Right forelimb (tissue), 1 donor: ENCODE data around the gene CAPNS1.
"Not testable (repeated sequence)": the region's sequence is repeated elsewhere in the genome, so short reads cannot be mapped to it uniquely, and the experiment has no call there.

ENCODE experiments used
- DNase-seq: peaks from one replicate; pipeline ENCODE4 v3.0.0-alpha.2; 2018

CAPNS1 gene

DNA sequence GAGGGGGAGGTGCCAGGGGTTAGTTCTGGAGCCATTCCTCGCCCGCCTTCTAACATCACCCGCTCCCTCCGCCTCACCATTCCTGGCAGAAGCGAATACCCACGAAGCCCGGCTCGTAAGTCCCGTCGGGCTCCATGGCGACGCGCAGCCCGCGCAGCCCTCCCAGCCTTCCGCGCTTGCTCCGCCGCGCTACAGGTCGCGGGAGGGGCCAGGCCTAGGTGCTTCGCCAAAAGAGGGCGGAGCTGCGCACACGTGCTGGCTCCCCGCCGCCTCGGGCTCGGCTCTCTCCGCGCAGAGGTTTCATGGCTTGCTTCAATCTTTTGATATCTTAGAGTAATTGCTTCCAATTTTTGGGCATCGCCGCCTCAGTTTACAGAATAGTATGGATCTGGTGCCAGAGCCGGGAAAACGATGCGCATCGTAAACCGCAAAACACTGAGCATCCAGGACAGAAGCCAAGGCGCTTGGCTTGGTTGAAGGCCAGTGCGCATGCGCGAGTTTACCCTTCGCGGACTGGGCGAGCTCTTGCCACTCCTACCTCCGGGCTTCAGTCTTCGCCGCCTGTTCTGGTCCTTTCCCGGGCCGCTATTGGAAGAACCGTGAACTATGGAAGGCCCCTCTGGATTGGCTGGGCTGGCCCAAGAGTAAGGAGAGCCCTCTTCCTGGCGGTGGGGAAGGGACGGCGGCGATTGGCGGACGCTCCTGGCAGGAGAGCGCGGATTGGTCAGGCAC lies 25.0 kb upstream of the CAPNS1 start, which contains the start of gene POLR2I:
POLR2I (minus strand) TSS at position 155 of the 732 bp plus-strand sequence; CDS start at position 136, 19 bp downstream.
- DNase-seq: peak; percentile 99

DNA sequence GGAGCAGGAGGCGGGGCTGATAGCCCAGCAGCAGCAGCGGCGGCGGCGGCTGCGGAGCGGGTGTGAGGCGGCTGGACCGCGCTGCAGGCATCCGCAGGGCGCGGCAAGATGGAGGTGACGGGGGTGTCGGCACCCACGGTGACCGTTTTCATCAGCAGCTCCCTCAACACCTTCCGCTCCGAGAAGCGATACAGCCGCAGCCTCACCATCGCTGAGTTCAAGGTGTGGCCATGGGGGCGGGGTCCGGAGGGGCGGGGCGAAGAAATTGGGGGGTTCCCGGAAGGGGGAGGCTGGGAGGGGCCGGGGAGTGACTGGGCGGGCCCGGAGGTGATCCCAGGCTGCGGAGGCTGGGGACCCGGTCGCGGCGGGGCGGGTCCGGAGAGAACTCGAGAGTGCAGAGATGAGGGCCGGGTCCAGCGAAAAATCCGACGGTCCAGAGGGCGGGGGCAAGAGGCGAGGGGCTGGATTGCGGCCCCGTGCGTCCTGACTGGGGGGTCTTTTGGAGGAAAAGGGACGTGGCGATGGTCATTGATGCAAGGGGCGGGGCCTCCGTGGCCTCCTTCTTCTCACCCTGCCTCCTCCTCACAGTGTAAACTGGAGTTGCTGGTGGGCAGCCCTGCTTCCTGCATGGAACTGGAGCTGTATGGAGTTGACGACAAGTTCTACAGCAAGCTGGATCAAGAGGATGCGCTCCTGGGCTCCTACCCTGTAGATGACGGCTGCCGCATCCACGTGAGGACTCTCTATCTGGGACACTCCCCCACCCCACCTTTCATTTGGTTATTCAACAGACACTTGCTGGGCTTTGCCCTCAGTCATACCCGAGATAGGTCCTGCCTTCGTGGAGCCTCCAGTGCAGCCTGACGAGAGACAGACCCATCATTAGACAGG lies 24.2 kb upstream of the CAPNS1 start, which contains the start of gene TBCB:
TBCB (plus strand) TSS at position 16 of the 891 bp plus-strand sequence; CDS start at position 109, 93 bp downstream.
- no peak for DNase-seq

DNA sequence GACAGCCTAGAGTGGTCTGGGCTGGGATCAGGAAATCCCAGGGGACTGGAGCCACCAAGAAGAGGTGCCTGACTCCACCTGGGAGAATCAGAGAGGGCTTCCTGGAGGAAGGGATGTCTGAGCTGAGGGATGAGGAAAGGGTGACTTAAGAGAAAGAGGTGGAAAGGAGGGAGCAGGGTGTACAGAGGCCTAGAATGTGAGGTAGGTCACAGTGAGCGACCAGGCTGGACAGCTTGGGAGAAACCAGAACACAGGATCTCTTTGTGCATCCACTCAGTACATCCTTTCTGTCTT lies 23.6 kb upstream of the CAPNS1 start:
- DNase-seq: no peak

DNA sequence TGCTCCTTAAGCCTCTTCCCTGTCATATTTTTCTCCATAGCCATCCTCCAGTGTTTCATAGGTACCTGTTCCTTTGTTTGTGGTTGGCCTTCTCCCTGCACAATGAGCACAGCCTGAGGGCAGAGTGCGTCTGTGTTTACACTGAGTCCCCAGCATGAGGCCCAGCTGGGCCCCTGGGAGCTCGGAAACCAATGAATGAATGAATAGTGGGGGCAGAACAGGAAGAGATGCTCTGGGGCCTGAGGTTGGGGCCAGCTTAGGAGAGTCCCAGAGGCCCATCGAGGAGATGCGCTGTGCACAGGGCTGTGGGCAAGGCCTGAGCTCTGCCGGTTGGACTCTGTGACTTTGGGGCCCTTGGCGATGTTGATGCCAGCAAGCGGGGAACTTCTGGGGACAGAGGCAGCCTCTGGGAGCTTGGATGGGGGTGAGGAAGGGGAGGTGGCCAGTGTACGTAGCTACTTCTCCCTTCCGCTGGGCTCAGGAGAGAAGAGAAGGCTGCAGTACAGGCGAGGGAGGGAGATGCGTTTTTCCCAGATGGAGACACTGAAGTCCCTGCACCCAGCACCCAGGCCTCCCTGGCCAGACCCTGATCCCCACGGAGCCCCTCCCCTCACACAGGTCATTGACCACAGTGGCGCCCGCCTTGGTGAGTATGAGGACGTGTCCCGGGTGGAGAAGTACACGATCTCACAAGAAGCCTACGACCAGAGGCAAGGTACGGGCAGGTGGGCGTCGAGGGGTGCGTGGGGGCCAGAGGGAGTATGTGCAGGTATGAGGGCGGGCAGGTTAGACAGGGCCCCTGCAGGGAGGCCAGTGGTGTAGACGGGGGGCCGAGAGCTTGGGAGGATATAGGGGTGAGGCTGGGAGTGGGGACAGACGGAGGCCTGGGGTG lies 19.5 kb upstream of the CAPNS1 start:
- no peak for DNase-seq

DNA sequence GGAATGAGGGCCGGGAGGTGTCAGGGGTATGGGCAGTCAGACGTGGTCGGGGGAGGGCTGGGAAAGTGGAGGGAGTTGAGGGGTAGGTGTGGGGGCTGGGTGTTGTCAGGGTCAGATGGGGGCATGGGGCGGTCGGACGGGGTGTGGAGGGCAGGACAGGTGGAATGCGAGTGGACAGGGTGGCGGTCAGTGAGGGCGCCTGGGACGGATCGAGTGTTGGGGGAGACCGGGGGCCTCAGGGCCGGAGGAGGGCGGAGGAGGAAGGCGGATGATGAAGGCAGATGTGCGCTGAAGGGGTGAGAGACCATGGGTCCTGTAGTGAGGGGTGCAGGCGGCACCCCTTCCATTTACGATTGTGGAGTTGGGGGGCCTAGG lies 18.9 kb upstream of the CAPNS1 start:
- no peak for DNase-seq

DNA sequence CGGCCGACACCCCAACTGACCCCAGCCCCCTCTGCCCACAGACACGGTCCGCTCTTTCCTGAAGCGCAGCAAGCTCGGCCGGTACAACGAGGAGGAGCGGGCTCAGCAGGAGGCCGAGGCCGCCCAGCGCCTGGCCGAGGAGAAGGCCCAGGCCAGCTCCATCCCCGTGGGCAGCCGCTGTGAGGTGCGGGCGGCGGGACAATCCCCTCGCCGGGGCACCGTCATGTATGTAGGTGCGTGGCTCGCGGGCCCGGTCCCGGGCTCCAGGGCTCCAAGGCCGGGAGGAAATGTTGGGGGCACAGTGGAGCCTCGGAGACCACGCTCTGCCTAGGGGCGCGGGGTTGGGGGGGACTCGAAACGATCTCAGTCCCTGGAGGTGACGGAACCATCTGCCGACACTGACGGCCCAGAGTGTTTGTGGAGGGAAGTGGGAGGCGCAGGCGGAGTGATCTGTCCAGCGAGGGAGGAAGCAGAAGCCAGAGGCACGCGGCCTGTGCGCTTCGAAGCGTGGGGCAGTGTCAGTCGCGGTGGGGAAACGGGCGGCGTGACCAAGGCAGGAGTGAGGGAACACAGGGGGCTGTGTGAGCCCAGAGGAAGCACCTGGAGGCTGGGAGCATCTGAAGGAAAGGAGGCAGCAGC lies 18.3 kb upstream of the CAPNS1 start:
- DNase-seq: no peak

DNA sequence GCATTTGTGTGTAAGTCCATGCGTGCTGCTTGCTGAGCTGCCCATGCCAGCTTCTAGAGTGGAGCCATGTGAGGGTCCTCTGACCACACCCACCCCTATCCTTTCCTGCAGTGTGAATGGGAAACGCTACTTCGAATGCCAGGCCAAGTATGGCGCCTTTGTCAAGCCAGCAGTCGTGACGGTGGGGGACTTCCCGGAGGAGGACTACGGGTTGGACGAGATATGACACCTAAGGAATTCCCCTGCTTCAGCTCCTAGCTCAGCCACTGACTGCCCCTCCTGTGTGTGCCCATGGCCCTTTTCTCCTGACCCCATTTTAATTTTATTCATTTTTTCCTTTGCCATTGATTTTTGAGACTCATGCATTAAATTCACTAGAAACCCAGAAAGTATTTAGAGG lies 14.3 kb upstream of the CAPNS1 start:
- DNase-seq: no peak

DNA sequence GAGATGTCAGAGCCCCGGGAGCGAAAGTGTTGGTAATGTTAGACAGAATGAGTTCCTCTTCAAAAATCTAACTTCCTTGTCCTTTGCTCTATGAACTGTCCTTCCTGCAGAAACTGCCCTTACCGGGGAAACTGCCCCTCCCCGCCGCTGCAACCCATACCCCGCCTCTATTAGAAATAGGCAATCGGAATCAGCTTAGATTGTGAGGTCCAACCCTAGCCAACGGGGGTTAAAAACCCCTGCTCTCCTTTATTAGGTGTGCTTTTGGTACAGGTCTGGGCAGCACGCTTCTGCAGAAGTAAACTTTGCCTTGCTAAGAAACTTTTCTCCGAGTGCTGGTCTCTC lies 11.5 kb upstream of the CAPNS1 start:
- DNase-seq: no peak

DNA sequence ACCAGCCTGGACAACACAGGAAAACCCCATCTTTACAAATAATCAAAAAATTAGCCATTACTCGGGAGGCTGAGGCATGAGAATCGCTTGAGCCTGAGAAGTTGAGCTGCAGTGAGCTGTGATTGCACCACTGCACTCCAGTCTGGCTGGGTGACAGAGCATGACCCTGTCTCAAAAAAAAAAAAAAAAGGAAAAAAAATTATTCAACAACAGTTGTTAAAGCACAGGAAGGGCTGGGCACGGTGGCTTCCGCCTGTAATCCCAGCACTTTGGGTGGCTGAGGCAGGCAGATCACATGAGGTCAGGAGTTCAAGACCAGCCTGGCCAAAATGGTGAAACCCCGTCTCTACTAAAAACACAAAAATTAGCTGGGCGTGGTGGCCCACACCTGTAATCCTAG lies 8.6 kb upstream of the CAPNS1 start:
- DNase-seq: not testable (repeated sequence)

DNA sequence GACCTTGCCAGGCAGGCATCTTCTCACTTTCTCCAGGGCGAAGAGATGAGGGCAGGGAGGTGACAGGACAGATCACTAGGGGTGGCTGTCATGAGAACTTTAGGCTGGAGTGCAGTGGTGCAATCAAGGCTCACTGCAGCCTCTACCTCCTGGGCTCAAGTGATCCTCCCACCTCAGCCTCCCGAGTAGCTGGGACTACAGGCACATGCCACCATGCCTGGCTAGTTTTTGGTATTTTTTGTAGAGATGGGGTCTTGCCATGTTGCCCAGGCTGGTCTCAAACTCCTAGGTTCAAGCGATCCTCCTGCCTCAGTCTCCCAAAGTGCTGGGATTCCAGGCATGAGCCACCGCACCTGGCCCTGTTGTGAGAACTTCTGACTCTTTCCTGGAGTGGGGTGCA lies 5.0 kb upstream of the CAPNS1 start:
- not testable (repeated sequence) for DNase-seq

DNA sequence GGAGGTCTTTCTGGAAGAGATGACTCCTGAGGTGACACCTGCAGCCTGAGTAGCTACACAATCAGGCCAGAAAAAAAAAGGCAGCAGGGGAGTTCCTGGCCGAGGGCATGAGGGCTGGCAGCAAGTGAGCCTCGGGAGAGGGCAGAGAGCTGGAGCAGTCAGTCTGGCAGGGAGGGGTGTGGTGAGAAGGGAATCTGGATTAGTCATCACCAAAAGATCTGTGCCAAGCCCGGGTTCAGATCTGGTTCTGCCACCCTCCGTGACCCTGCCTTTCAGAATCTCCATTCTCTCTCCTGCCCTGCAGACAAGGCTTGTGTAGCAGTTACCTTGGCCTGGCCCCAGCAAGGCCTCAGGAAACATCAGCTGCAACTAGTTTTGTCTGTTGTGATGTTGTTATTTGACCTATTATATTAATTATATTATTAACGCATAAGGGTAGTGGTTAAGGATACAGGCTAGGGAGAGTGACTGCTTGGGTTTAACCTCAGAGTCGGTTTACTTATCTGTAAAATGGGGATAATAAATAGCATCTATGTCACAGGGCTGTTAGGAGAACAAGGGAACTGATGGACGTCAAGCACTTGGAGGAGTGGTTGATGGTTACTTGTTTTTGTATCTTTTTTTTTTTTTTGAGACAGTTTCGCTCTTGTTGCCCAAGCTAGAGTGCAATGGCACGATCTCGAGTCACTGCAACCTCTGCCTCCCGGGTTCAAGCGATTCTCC lies 2.7 kb upstream of the CAPNS1 start:
- no peak for DNase-seq

DNA sequence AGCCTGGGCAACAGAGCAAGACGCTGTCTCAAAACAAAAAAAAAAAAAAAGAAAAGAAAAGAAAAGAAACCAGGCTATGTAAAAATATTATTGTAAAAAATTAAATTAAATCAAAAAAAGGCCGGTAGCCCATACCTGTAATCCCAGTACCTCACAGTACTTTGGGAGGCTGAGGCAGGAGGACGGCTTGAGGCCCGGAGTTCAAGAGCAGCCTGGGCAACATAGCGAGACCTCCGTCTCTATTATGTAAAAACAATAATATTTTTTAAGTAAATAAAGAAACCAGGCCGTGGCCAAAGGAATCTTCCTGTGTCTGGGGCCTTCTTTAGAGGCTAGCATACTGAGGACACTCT lies 770 bp upstream of the CAPNS1 start:
- DNase-seq: no peak

DNA sequence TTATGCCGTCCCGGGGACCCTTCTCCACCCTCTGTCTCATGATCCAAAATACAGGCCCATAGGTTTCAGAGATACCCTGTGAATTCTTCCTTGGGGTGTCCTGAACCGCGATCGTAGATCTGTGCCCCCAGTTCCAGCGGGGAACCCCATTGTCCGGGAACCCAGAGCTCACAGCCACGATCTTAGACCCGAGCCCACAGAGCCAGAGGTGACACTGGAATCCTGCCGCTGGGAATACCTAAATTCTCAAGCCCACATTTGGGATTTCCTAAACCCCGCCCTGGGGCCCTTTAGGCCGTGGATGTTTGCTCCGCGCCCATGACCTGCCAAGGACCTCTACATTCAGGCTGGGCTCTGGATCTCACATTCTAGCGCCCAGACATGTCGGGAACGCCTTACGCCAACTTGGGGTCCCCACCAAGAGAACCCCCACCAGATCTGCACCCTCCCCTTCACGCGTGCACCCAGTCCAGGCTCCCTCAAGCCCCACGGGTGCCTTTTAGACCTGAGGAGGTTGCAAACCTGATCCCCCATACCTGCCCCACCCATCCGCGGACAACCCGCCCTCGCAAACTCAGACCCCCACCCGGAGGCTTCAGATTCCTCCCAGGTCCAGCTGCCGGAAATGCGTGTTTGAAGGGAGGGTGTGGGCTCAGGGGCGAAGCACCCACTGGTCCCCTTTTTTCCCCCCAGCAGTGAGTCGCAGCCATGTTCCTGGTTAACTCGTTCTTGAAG lies 605 bp downstream of the CAPNS1 start:
- peak; percentile 55 for DNase-seq

DNA sequence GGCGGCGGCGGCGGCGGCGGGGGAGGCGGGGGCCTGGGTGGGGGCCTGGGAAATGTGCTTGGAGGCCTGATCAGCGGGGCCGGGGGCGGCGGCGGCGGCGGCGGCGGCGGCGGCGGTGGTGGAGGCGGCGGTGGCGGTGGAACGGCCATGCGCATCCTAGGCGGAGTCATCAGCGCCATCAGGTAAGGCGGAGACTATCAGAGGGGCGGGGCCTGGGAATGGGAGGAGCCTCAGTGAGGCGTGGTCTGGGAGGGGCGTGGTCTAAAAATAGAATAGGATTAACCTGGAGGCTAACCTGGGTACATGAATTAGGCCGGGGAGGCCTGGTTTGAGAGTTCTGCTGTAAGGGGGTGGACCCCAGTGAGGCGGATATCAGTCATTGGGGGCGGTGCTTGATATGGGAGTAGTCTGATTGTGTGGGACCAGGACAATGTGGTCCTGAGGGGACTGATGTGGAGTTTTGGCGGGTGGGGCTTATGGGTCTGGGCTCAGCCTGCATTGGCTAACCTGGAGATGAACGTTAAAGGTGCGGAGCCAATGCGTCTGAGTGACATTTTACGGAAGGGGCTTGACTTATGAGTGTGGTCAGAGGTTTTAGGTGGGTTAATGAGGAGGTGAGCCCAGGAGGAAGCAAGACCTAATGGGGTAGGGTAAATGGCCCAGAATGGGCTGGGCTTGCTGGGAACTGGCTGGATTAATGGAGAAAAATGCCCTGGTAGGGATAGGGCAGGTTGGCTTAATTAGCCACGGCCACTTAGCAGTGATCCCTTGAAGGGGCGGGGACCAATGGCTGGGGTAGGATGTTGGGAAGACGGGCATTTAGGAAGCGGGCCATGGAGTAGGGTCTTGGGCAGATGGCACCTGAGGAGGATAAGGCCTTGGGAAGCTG lies 1.4 kb downstream of the CAPNS1 start:
- peak; percentile 88 for DNase-seq

DNA sequence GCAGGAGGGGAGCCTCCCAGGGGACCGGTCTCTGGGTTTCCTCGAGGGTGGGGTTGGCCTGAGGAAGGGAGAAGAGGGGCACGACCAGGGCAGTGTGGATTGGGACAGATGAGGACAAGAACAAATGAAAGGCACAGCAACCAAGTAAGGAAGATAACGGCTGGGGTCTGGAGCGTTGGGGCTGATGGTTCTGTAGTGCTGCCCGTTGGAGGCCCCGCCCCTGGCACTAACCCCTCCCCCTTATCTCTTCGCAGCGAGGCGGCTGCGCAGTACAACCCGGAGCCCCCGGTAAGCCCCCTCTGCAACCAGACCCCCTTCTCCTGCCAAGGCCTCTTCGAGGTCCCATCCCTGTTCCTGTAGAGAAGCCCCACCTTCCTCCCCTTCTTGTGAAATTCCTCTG lies 2.2 kb downstream of the CAPNS1 start:
- DNase-seq: no peak

DNA sequence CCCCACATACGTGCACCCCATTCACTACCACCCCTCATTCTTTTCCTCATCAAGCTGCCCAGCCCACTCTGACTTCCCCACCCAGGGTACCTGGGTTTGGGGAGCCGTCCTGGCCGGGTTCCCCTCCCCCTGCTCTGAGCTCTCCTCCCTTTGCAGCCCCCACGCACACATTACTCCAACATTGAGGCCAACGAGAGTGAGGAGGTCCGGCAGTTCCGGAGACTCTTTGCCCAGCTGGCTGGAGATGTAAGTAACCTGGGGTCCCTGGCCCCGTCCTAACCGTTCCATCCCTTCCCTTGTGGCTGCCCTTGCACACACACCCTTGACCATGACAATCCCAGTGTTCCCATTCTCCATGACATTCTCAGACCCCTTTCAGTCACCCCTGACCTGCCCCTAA lies 2.6 kb downstream of the CAPNS1 start:
- DNase-seq: no peak

DNA sequence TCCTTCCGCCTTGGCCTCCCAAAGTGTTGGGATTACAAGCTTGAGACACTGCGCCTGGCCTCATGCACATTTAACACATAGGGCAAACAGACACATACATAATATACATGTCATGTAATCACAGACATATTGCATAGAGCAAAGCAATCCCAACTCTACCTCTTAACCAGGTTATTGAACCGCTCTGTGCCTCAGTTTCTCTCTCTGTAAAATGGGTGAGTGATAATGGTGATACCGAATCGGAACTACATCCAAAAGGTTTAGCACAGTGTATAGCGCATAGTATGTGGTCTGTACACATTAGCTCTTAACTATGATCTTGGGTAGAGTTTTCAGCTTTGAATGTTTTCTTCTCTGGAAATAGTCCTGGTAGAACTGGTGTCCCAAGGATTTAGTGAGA lies 4.8 kb downstream of the CAPNS1 start:
- DNase-seq: no peak

DNA sequence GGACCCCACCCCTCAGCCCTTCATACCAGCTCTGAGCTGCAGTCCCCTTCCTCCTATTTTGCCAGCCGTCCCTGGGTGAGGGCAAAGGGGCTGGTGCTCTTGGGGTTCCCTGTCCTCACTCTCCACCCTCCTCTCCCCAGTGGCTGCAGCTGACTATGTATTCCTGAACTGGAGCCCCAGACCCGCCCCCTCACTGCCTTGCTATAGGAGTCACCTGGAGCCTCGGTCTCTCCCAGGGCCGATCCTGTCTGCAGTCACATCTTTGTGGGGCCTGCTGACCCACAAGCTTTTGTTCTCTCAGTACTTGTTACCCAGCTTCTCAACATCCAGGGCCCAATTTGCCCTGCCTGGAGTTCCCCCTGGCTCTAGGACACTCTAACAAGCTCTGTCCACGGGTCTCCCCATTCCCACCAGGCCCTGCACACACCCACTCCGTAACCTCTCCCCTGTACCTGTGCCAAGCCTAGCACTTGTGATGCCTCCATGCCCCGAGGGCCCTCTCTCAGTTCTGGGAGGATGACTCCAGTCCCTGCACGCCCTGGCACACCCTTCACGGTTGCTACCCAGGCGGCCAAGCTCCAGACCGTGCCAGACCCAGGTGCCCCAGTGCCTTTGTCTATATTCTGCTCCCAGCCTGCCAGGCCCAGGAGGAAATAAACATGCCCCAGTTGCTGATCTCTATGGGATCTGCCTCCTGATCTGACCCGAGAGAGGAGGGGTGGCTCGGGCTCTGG lies 10.0 kb downstream of the CAPNS1 start:
- DNase-seq: no peak

DNA sequence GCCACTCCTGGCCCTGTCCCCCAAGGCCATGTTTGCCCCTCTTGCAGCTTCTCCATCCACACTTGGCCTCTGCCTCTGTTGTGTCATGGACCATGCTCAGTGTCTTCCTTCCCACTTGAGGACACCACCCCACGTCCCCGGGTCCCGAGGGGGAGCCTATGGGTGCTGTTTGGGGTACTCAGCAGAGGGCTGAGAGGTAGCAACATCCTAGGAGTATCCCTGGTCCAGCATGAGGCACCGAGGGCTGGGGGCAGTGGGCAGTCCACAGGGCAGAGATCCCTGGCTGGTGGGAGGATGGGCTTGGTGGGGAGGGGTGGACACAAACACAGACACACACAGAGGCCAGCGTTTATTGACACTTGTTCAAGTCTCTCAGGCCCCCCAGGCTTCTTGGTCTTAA lies 10.7 kb downstream of the CAPNS1 start:
- DNase-seq: no peak
